Endothelial cell of umbilical vein (primary cell): ENCODE data around the gene VIPAS39. TPM values are rescaled to one million over a fixed set of nuclear protein-coding genes. Genes with fewer than 3 reads are reported as not detected.

Source experiments
- BruUV-seq: library from RNA; stranded (reverse); fragments of 400-500 nt; replicated peaks from 2 replicates; lab custom pipeline; 2021; lab: Mats Ljungman, UMichigan
- CTCF ChIA-PET: fragments of 300-600, 350-600 bp; sonication (Branson Sonifier 250); formaldehyde crosslinking; loops from one replicate; lab custom pipeline; 2021; ENCODE audit warnings: antibody characterized with exemption, inconsistent platforms; lab: Charles Lee
- POLR2A ChIA-PET: fragments of 300-600, 350-600 bp; sonication (Branson Sonifier 250); formaldehyde crosslinking; loops from one replicate; lab custom pipeline; 2021; ENCODE audit warnings: antibody characterized with exemption, inconsistent platforms; lab: Charles Lee
- DNase-seq: peaks from one replicate; pipeline ENCODE4 v3.0.0-alpha.2; 2011; ENCODE audit warnings: low read depth, low spot score
- FAIRE-seq: peaks from 2 replicates; lab custom pipeline; 2011; peaks lifted over from hg19 to GRCh38; lab: Jason Lieb, UNC
- H2AFZ ChIP-seq: 2 replicates; pipeline ENCODE4 v1.6.0; 2012; ENCODE audit warnings: low read depth, low read length, control low read depth, inconsistent platforms
- H3K27ac ChIP-seq: 2 replicates; pipeline ENCODE4 v1.5.1; 2011; ENCODE audit warnings: low read depth, mild to moderate bottlenecking, control low read depth, low read length, moderate library complexity; ENCODE audit not compliant: insufficient read depth
- H3K27me3 ChIP-seq, 2 experiments: 2 replicates each; pipeline versions ENCODE4 v1.6.0 to v1.6.1; 2011; ENCODE audit warnings: low read length in 2 of 2, mixed read lengths in 1 of 2; ENCODE audit not compliant: control insufficient read depth in 2 of 2, insufficient read depth in 2 of 2
- H3K36me3 ChIP-seq, 2 experiments: 2 replicates in 1 of 2; 3 replicates in 1 of 2; pipeline ENCODE4 v1.5.1; 2011; ENCODE audit warnings: low read length in 2 of 2, mild to moderate bottlenecking in 1 of 2, moderate library complexity in 1 of 2; ENCODE audit not compliant: control insufficient read depth in 2 of 2, insufficient read depth in 2 of 2; ENCODE audit errors: extremely low read depth in 1 of 2
- H3K4me1 ChIP-seq: 3 replicates; pipeline ENCODE4 v1.5.1; 2011; ENCODE audit warnings: mild to moderate bottlenecking, low read length; ENCODE audit not compliant: control insufficient read depth, insufficient read depth; ENCODE audit errors: extremely low read depth
- H3K4me2 ChIP-seq: 2 replicates; pipeline ENCODE4 v1.6.1; 2011; ENCODE audit warnings: low read length, control low read depth, mixed read lengths; ENCODE audit not compliant: insufficient read depth
- H3K4me3 ChIP-seq, 3 experiments: fragments of 200-600 bp in 1 of 3; sonication (generic), shearing (Covaris generic) in 1 of 3; replicated peaks in 1 of 3; 2 replicates each; pipeline ENCODE4 v1.5.1; 2011 to 2016; ENCODE audit warnings: control low read depth in 3 of 3, low read length in 3 of 3, mild to moderate bottlenecking in 2 of 3, inconsistent platforms in 1 of 3, low read depth in 1 of 3, moderate library complexity in 1 of 3; ENCODE audit not compliant: insufficient read depth in 1 of 3
- H3K79me2 ChIP-seq: 2 replicates; pipeline ENCODE4 v1.6.0; 2012; ENCODE audit warnings: low read length, inconsistent platforms; ENCODE audit not compliant: control insufficient read depth, insufficient read depth
- H3K9ac ChIP-seq: replicated peaks from 2 replicates; pipeline ENCODE3; 2011; ENCODE audit warnings: low read length, control low read depth; ENCODE audit not compliant: insufficient read depth; ENCODE audit errors: extremely low read depth
- H3K9me1 ChIP-seq: replicated peaks from 3 replicates; pipeline ENCODE4 v1.6.0; 2011; ENCODE audit warnings: mild to moderate bottlenecking, low read length; ENCODE audit not compliant: control insufficient read depth, insufficient read depth; ENCODE audit errors: extremely low read depth
- H3K9me3 ChIP-seq: replicated peaks from 2 replicates; pipeline ENCODE4 v1.5.1; 2012; ENCODE audit warnings: low read length, inconsistent platforms; ENCODE audit not compliant: control insufficient read depth, insufficient read depth
- H4K20me1 ChIP-seq: replicated peaks from 2 replicates; pipeline ENCODE3; 2011; ENCODE audit warnings: mild to moderate bottlenecking, low read length; ENCODE audit not compliant: control insufficient read depth, insufficient read depth; ENCODE audit errors: extremely low read depth
- EZH2 ChIP-seq: IDR thresholded peaks from 2 replicates; pipeline ENCODE4 v1.6.1; 2012; ENCODE audit warnings: borderline replicate concordance, low read depth, mild to moderate bottlenecking, moderate library complexity, low read length, inconsistent platforms; ENCODE audit not compliant: severe bottlenecking
- FOS ChIP-seq: IDR thresholded peaks from 2 replicates; pipeline ENCODE4 v1.6.1; 2011; ENCODE audit warnings: mild to moderate bottlenecking, low read length, moderate library complexity, borderline replicate concordance; ENCODE audit not compliant: insufficient read depth
- GATA2 ChIP-seq: IDR thresholded peaks from 2 replicates; pipeline ENCODE4 v1.7.0; 2011; ENCODE audit warnings: low read depth, mild to moderate bottlenecking, moderate library complexity, mixed read lengths, low read length; ENCODE audit not compliant: insufficient read length, insufficient read depth
- JUN ChIP-seq: IDR thresholded peaks from 2 replicates; pipeline ENCODE4 v1.6.1; 2011; ENCODE audit warnings: borderline replicate concordance, low read depth; ENCODE audit not compliant: insufficient read length, insufficient read depth
- MYC ChIP-seq: IDR thresholded peaks from one replicate; pipeline ENCODE4 v1.6.1; 2011; ENCODE audit warnings: mild to moderate bottlenecking, low read depth, low read length
- POLR2A ChIP-seq: IDR thresholded peaks from 2 replicates; pipeline ENCODE4 v1.6.1; 2012; ENCODE audit warnings: low read depth, mild to moderate bottlenecking, control low read depth, low read length
- POLR2AphosphoS5 ChIP-seq: IDR thresholded peaks from 2 replicates; pipeline ENCODE4 v1.6.1; 2012; ENCODE audit warnings: low read depth, mild to moderate bottlenecking, control low read depth, low read length, moderate library complexity; ENCODE audit not compliant: insufficient read depth
- dilution Hi-C: fragments of 300-500 bp; cut with MboI; formaldehyde crosslinking; loops from one replicate; pipeline ENCODE4 v1.15.0; 2019; ENCODE audit warnings: low sequenced_read_pairs; ENCODE audit not compliant: extremely low pct_ligation_motif_present
- intact Hi-C: fragments of 100-400 bp; cut with micrococcal nuclease; formaldehyde crosslinking; loops from one replicate; pipeline ENCODE4 v1.10.0; 2022
- polyA plus RNA-seq, 4 experiments: library from polyadenylated mRNA; depleted of rRNA in 3 of 4; stranded (reverse) in 3 of 4; unstranded in 1 of 4; fragments of >200 nt; gene quantifications; 2 replicates each; pipeline versions ENCODE4 v1.2.1 to v1.2.3, GENCODE V29; 2011 to 2012; ENCODE audit warnings: missing spikeins in 1 of 4
- total RNA-seq: library from RNA; stranded (reverse); gene quantifications from 2 replicates; pipeline ENCODE4 v1.2.3, GENCODE V29; 2021
- TF ChIP-seq, protein P1 (sequence below), 2 donors: IDR thresholded peaks; 1 replicate in 1 of 2; 2 replicates in 1 of 2; pipeline ENCODE4 v1.5.1; 2011; ENCODE audit warnings: low read length in 2 of 2, mild to moderate bottlenecking in 2 of 2, moderate library complexity in 2 of 2, control low read depth in 1 of 2, inconsistent platforms in 1 of 2, low read depth in 1 of 2; ENCODE audit not compliant: insufficient read depth in 1 of 2; ENCODE audit errors: extremely low read depth in 1 of 2
- TF ChIP-seq, protein P2 (sequence below): IDR thresholded peaks from 2 replicates; pipeline ENCODE4 v1.6.1; 2011; ENCODE audit not compliant: insufficient read depth, insufficient read length

VIPAS39 gene
- total and polyA plus RNA-seq, 2 donors (not counting 3 experiments of a cell fraction or from before 2014, with no cell fraction given) = 24.2 to 28.2 TPM

DNA sequence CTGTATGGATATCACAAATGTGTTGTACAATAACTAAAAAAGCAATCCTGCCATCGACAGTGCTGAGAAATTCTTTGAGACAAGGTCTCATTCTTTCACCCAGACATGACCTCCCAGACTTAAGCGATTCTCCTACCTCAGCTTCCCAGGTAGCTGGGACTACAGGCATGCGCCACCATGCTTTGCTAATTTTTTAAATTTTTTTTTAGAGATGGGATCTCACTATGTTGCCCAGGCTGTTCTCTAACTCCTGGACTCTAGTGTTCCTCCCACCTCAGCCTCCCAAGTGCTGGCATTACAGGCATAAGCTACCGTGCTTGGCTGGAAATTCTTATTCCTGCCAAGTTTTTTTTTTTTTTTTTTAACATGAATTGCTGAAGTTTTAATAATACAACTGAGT, 17.5 kb downstream of the VIPAS39 start:
- no peak overlapping the region for H2AFZ ChIP-seq
- no peak overlapping the region for H3K4me3 ChIP-seq
- intact Hi-C loops = no loop called here
- H3K36me3 ChIP-seq = peaks cover 13 to 32% of the 10 kb centered on the region in 2 experiments
- no TSS peak for BruUV-seq
- H3K4me2 ChIP-seq = no peak overlapping the region
- H3K79me2 ChIP-seq = no peaks in the 10 kb centered on the region
- H4K20me1 ChIP-seq = no peaks in the 10 kb centered on the region
- CTCF ChIA-PET = interaction anchor here (1.9 kb wide), 1 partner anchor 8 kb away, joined by 4 read pairs; no protein-coding TSS in a partner anchor
- POLR2A ChIA-PET = interaction anchor here (0.6 kb wide), 1 partner anchor 299 kb away, joined by 3 read pairs; no protein-coding TSS in a partner anchor
- H3K9me3 ChIP-seq = no peaks in the 10 kb centered on the region
- FAIRE-seq (no peak), DNase-seq (no peak)
- dilution Hi-C loops = no loop called here
- no peaks in the 10 kb centered on the region for H3K4me1 ChIP-seq
- H3K27ac ChIP-seq = no peak overlapping the region
- H3K27me3 ChIP-seq = no peaks in the 10 kb centered on the region
- no peaks in the 10 kb centered on the region for H3K9me1 ChIP-seq
- no peak overlapping the region for H3K9ac ChIP-seq
- TF ChIP-seq JUN = no peak
- TF ChIP-seq, protein P1, sequence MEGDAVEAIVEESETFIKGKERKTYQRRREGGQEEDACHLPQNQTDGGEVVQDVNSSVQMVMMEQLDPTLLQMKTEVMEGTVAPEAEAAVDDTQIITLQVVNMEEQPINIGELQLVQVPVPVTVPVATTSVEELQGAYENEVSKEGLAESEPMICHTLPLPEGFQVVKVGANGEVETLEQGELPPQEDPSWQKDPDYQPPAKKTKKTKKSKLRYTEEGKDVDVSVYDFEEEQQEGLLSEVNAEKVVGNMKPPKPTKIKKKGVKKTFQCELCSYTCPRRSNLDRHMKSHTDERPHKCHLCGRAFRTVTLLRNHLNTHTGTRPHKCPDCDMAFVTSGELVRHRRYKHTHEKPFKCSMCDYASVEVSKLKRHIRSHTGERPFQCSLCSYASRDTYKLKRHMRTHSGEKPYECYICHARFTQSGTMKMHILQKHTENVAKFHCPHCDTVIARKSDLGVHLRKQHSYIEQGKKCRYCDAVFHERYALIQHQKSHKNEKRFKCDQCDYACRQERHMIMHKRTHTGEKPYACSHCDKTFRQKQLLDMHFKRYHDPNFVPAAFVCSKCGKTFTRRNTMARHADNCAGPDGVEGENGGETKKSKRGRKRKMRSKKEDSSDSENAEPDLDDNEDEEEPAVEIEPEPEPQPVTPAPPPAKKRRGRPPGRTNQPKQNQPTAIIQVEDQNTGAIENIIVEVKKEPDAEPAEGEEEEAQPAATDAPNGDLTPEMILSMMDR (IDR thresholded peaks at IDR 0.05; ENCODE audit: extremely low read depth in 1 of 2, insufficient read depth in 1 of 2, low read depth in 1 of 2, low read length in 2 of 2) = no peak
- no peak for TF ChIP-seq EZH2
- TF ChIP-seq GATA2 = no peak
- no peak for TF ChIP-seq MYC
- TF ChIP-seq FOS = no peak
- TF ChIP-seq, protein P2, sequence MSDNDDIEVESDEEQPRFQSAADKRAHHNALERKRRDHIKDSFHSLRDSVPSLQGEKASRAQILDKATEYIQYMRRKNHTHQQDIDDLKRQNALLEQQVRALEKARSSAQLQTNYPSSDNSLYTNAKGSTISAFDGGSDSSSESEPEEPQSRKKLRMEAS = no peak
- TF ChIP-seq POLR2AphosphoS5 = no peak
- TF ChIP-seq POLR2A = no peak
